CD4-positive, CD25-positive, alpha-beta regulatory T cell (primary cell): ENCODE measurements around the gene DNAI2. TPM values are rescaled to one million over a fixed set of nuclear protein-coding genes. Genes with fewer than 3 reads are reported as not detected.

ENCODE experiments used
- ATAC-seq, 2 donors: fragments of 150-1000 bp; cut with Tn5 transposase; one replicate each; pipeline ENCODE4 v1.10.0; 2021; ENCODE audit warnings: low read depth in 2 of 2, moderate number of reproducible peaks in 2 of 2, moderate library complexity in 1 of 2
- DNase-seq, 3 donors: peaks; one replicate each; pipeline versions ENCODE4 v3.0.0 to v3.0.0-alpha.2; 2012 to 2022; ENCODE audit warnings: mixed read lengths in 1 of 3
- H3K27ac ChIP-seq: one replicate; pipeline ENCODE4 v1.7.0; 2013; ENCODE audit warnings: mild to moderate bottlenecking, low read length; ENCODE audit not compliant: insufficient read depth, poor library complexity, severe bottlenecking
- H3K27me3 ChIP-seq: one replicate; pipeline ENCODE4 v1.7.0; 2013; ENCODE audit warnings: low read length; ENCODE audit not compliant: control insufficient read depth, insufficient read depth
- H3K36me3 ChIP-seq: one replicate; pipeline ENCODE4 v1.7.0; 2013; ENCODE audit warnings: mild to moderate bottlenecking, low read length, moderate library complexity; ENCODE audit not compliant: control insufficient read depth, insufficient read depth
- H3K4me1 ChIP-seq: 2 replicates; pipeline ENCODE4 v1.7.0; 2013; ENCODE audit warnings: mild to moderate bottlenecking, low read length; ENCODE audit not compliant: insufficient read depth, control insufficient read depth, poor library complexity, severe bottlenecking
- H3K4me3 ChIP-seq: one replicate; pipeline ENCODE4 v1.7.0; 2013; ENCODE audit warnings: low read depth, mild to moderate bottlenecking, low read length, moderate library complexity
- H3K9me3 ChIP-seq, 2 experiments: 1 replicate in 1 of 2; 2 replicates in 1 of 2; pipeline ENCODE4 v1.7.0; 2013; ENCODE audit warnings: low read length in 2 of 2, mild to moderate bottlenecking in 1 of 2, moderate library complexity in 1 of 2; ENCODE audit not compliant: control insufficient read depth in 2 of 2
- H3K27ac Mint-ChIP-seq, 3 donors: one replicate each; pipeline ENCODE4 v1.8.0; 2020 to 2022; ENCODE audit warnings: mild to moderate bottlenecking in 3 of 3, mixed read lengths in 3 of 3, moderate library complexity in 2 of 3
- H3K27me3 Mint-ChIP-seq: one replicate; pipeline ENCODE4 v1.8.0; 2022; ENCODE audit warnings: mild to moderate bottlenecking, mixed read lengths
- H3K36me3 Mint-ChIP-seq: one replicate; pipeline ENCODE4 v1.8.0; 2020; ENCODE audit warnings: mixed read lengths
- H3K4me1 Mint-ChIP-seq, 4 donors: one replicate each; pipeline ENCODE4 v1.8.0; 2020 to 2022; ENCODE audit warnings: mixed read lengths in 4 of 4, mild to moderate bottlenecking in 1 of 4
- H3K4me3 Mint-ChIP-seq, 4 donors: one replicate each; pipeline ENCODE4 v1.8.0; 2020 to 2022; ENCODE audit warnings: mild to moderate bottlenecking in 4 of 4, mixed read lengths in 4 of 4, moderate library complexity in 3 of 4
- H3K9me3 Mint-ChIP-seq, 7 donors: one replicate each; pipeline ENCODE4 v1.8.0; 2020 to 2022; ENCODE audit warnings: mixed read lengths in 7 of 7, mild to moderate bottlenecking in 3 of 7, moderate library complexity in 2 of 7
- polyA plus RNA-seq, 4 donors: library from polyadenylated mRNA; unstranded; fragments of 300-500 nt; fragmentation: Illumina TruSeq; gene quantifications; one replicate each; pipeline ENCODE4 v1.2.3, GENCODE V29; 2021
- total RNA-seq: library from RNA; stranded (reverse); gene quantifications from one replicate; pipeline ENCODE4 v1.2.3, GENCODE V29; 2022

Gene DNAI2
- total and polyA plus RNA-seq, 5 donors from 2014 or later = 0.10 to 1.5 (median 0.23) TPM; not detected in 2

GRCh38 chr17:74240618-74241205 lies 33.3 kb upstream of the DNAI2 start:
- no peak for DNase-seq
- H3K4me3 Mint-ChIP-seq = no peak overlapping the region
- H3K27me3 Mint-ChIP-seq = no peaks in the 10 kb centered on the region
- H3K9me3 Mint-ChIP-seq = no peaks in the 10 kb centered on the region
- peak overlapping the region in 2 of 3 donors; percentile 31 to 47 for H3K27ac Mint-ChIP-seq
- Histone ChIP-seq H3K27ac (no peak overlapping the region), H3K4me3 (no peak overlapping the region), H3K36me3 (peaks cover 21% of the 10 kb centered on the region), H3K9me3 (no peaks in the 10 kb centered on the region), H3K27me3 (no peaks in the 10 kb centered on the region), H3K4me1 (no peaks in the 10 kb centered on the region)
- peaks cover 19% of the 10 kb centered on the region for H3K36me3 Mint-ChIP-seq
- no peak for ATAC-seq
- H3K4me1 Mint-ChIP-seq = no peaks in the 10 kb centered on the region

- H3K4me3 Mint-ChIP-seq = no peak overlapping the region
- DNase-seq = no peak
- Histone ChIP-seq H3K27ac (no peak overlapping the region), H3K4me3 (no peak overlapping the region), H3K4me1 (no peaks in the 10 kb centered on the region), H3K9me3 (no peaks in the 10 kb centered on the region), H3K36me3 (peaks cover 21% of the 10 kb centered on the region), H3K27me3 (no peaks in the 10 kb centered on the region)
- H3K9me3 Mint-ChIP-seq = no peaks in the 10 kb centered on the region
- no peaks in the 10 kb centered on the region for H3K4me1 Mint-ChIP-seq
- peaks cover 16% of the 10 kb centered on the region for H3K36me3 Mint-ChIP-seq
- no peak overlapping the region for H3K27ac Mint-ChIP-seq
- H3K27me3 Mint-ChIP-seq = no peaks in the 10 kb centered on the region
- ATAC-seq = no peak
These were observed 32.6 kb upstream of the DNAI2 start for GRCh38 chr17:74241431-74241830.

GRCh38 chr17:74241847-74242246 lies 32.2 kb upstream of the DNAI2 start:
- no peaks in the 10 kb centered on the region for H3K4me1 ChIP-seq
- H3K9me3 ChIP-seq = no peaks in the 10 kb centered on the region
- no peaks in the 10 kb centered on the region for H3K27me3 ChIP-seq
- ATAC-seq = no peak
- no peak overlapping the region for H3K4me3 Mint-ChIP-seq
- no peaks in the 10 kb centered on the region for H3K27me3 Mint-ChIP-seq
- H3K9me3 Mint-ChIP-seq = no peaks in the 10 kb centered on the region
- H3K27ac ChIP-seq = no peak overlapping the region
- H3K36me3 Mint-ChIP-seq = peaks cover 19% of the 10 kb centered on the region
- H3K4me3 ChIP-seq = no peak overlapping the region
- peaks cover 21% of the 10 kb centered on the region for H3K36me3 ChIP-seq
- no peak overlapping the region for H3K27ac Mint-ChIP-seq
- DNase-seq = no peak
- H3K4me1 Mint-ChIP-seq = no peaks in the 10 kb centered on the region

GRCh38 chr17:74243013-74243755 lies 30.9 kb upstream of the DNAI2 start:
- no peak overlapping the region for H3K27ac Mint-ChIP-seq
- H3K36me3 Mint-ChIP-seq = peaks cover 19% of the 10 kb centered on the region
- no peaks in the 10 kb centered on the region for H3K4me1 Mint-ChIP-seq
- DNase-seq (no peak), ATAC-seq (no peak)
- Histone ChIP-seq H3K27ac (no peak overlapping the region), H3K4me1 (no peaks in the 10 kb centered on the region), H3K36me3 (peaks cover 14% of the 10 kb centered on the region), H3K9me3 (no peaks in the 10 kb centered on the region), H3K27me3 (no peaks in the 10 kb centered on the region), H3K4me3 (no peak overlapping the region)
- H3K27me3 Mint-ChIP-seq = no peaks in the 10 kb centered on the region
- no peaks in the 10 kb centered on the region for H3K9me3 Mint-ChIP-seq
- H3K4me3 Mint-ChIP-seq = no peak overlapping the region

- H3K27ac ChIP-seq = no peak overlapping the region
- H3K36me3 ChIP-seq = peaks cover 15% of the 10 kb centered on the region
- H3K4me3 Mint-ChIP-seq = no peak overlapping the region
- H3K27me3 Mint-ChIP-seq = no peaks in the 10 kb centered on the region
- H3K9me3 Mint-ChIP-seq = no peaks in the 10 kb centered on the region
- DNase-seq (no peak), ATAC-seq (no peak)
- peaks cover 0 to 1% (median 0%) of the 10 kb centered on the region in 4 donors for H3K4me1 Mint-ChIP-seq
- H3K36me3 Mint-ChIP-seq = peaks cover 19% of the 10 kb centered on the region
- no peaks in the 10 kb centered on the region for H3K9me3 ChIP-seq
- H3K27me3 ChIP-seq = no peaks in the 10 kb centered on the region
- no peak overlapping the region for H3K4me3 ChIP-seq
- H3K27ac Mint-ChIP-seq = no peak overlapping the region
- no peaks in the 10 kb centered on the region for H3K4me1 ChIP-seq
These were observed 29.9 kb upstream of the DNAI2 start for GRCh38 chr17:74244128-74244527.

GRCh38 chr17:74244548-74244947 lies 29.5 kb upstream of the DNAI2 start:
- Histone ChIP-seq H3K27me3 (no peaks in the 10 kb centered on the region), H3K4me3 (no peak overlapping the region), H3K27ac (no peak overlapping the region), H3K9me3 (no peaks in the 10 kb centered on the region), H3K36me3 (peaks cover 11% of the 10 kb centered on the region), H3K4me1 (no peaks in the 10 kb centered on the region)
- H3K36me3 Mint-ChIP-seq = peaks cover 18% of the 10 kb centered on the region
- DNase-seq (no peak), ATAC-seq (no peak)
- H3K9me3 Mint-ChIP-seq = no peaks in the 10 kb centered on the region
- H3K4me3 Mint-ChIP-seq = no peak overlapping the region
- H3K4me1 Mint-ChIP-seq = peaks cover 0 to 5% (median 0%) of the 10 kb centered on the region in 4 donors
- no peak overlapping the region for H3K27ac Mint-ChIP-seq
- no peaks in the 10 kb centered on the region for H3K27me3 Mint-ChIP-seq

- no peak for ATAC-seq
- no peak for DNase-seq
- H3K36me3 Mint-ChIP-seq = peaks cover 13% of the 10 kb centered on the region
- H3K27ac ChIP-seq = no peak overlapping the region
- no peaks in the 10 kb centered on the region for H3K9me3 Mint-ChIP-seq
- peaks cover 10% of the 10 kb centered on the region for H3K36me3 ChIP-seq
- H3K4me1 Mint-ChIP-seq = peaks cover 0 to 5% (median 0%) of the 10 kb centered on the region in 4 donors
- no peaks in the 10 kb centered on the region for H3K4me1 ChIP-seq
- H3K4me3 ChIP-seq = no peak overlapping the region
- H3K4me3 Mint-ChIP-seq = no peak overlapping the region
- no peaks in the 10 kb centered on the region for H3K27me3 Mint-ChIP-seq
- no peaks in the 10 kb centered on the region for H3K9me3 ChIP-seq
- H3K27me3 ChIP-seq = no peaks in the 10 kb centered on the region
- peak overlapping the region in 1 of 3 donors; percentile 68 for H3K27ac Mint-ChIP-seq
These were observed 28.7 kb upstream of the DNAI2 start for GRCh38 chr17:74245145-74245831.
